HepG2 (cell line): Measurements from ENCODE around the gene KLF11. TPM values are rescaled to one million over a fixed set of nuclear protein-coding genes. Genes with fewer than 3 reads are reported as not detected.
A peak's percentile ranks its signal among the peaks of the same experiment; 100 is the strongest.

Source experiments
- BCL3 ChIP-seq: sonication (generic); formaldehyde crosslinking; IDR thresholded peaks from 2 replicates; pipeline ENCODE4 v1.5.1; 2020; ENCODE audit warnings: mild to moderate bottlenecking, missing genetic modification reagents, moderate library complexity
- CREB1 ChIP-seq, 2 experiments: fragments of 450-650 bp in 1 of 2; IDR thresholded peaks; 2 replicates each; pipeline ENCODE4 v1.6.1; 2016 to 2017; ENCODE audit warnings: control low read depth in 1 of 2, mild to moderate bottlenecking in 1 of 2, missing compliant biosample characterization in 1 of 2, missing genetic modification characterization in 1 of 2
- DMTF1 ChIP-seq: sonication (generic); formaldehyde crosslinking; IDR thresholded peaks from 2 replicates; pipeline ENCODE4 v1.4.0; 2020; ENCODE audit warnings: mild to moderate bottlenecking, missing genetic modification reagents
- KMT2A ChIP-seq: sonication (generic); formaldehyde crosslinking; IDR thresholded peaks from 2 replicates; pipeline ENCODE4 v1.4.0; 2020; ENCODE audit warnings: missing genetic modification reagents
- PRDM15 ChIP-seq: sonication (generic); formaldehyde crosslinking; IDR thresholded peaks from 2 replicates; pipeline ENCODE4 v1.4.0; 2020; ENCODE audit warnings: missing genetic modification reagents
- RARG ChIP-seq: sonication (generic); formaldehyde crosslinking; IDR thresholded peaks from 2 replicates; pipeline ENCODE4 v1.4.0; 2020; ENCODE audit warnings: low read depth, mild to moderate bottlenecking, missing genetic modification reagents
- RBAK ChIP-seq: sonication (generic); formaldehyde crosslinking; IDR thresholded peaks from 2 replicates; pipeline ENCODE4 v1.5.1; 2020; ENCODE audit warnings: mild to moderate bottlenecking, missing genetic modification reagents
- RFX1 ChIP-seq: fragments of 450-650 bp; IDR thresholded peaks from 2 replicates; pipeline ENCODE4 v1.6.1; 2017
- TAF15 ChIP-seq: fragments of 200-400 bp; formaldehyde crosslinking; IDR thresholded peaks from one replicate; pipeline ENCODE4 v1.6.1; 2018; ENCODE audit warnings: mild to moderate bottlenecking, low read depth, low read length; ENCODE audit not compliant: poor library complexity, severe bottlenecking
- TBL1XR1 ChIP-seq: fragments of 150-350 bp; IDR thresholded peaks from 2 replicates; pipeline ENCODE4 v1.6.1; 2014; ENCODE audit warnings: borderline replicate concordance, low read length; ENCODE audit not compliant: partially characterized antibody
- TSC22D2 ChIP-seq: sonication (generic); formaldehyde crosslinking; IDR thresholded peaks from 2 replicates; pipeline ENCODE4 v1.5.1; 2020; ENCODE audit warnings: missing genetic modification reagents, mild to moderate bottlenecking, borderline replicate concordance
- XBP1 ChIP-seq: sonication (generic); formaldehyde crosslinking; IDR thresholded peaks from 2 replicates; pipeline ENCODE4 v1.5.0; 2020; ENCODE audit warnings: missing genetic modification reagents
- ZBTB4 ChIP-seq: sonication (generic); formaldehyde crosslinking; IDR thresholded peaks from 2 replicates; pipeline ENCODE4 v1.4.0; 2020; ENCODE audit warnings: missing genetic modification reagents, mild to moderate bottlenecking, borderline replicate concordance
- ZNF264 ChIP-seq: sonication (generic); formaldehyde crosslinking; IDR thresholded peaks from 2 replicates; pipeline ENCODE4 v1.4.0; 2020; ENCODE audit warnings: missing genetic modification reagents
- ZNF337 ChIP-seq: sonication (generic); formaldehyde crosslinking; IDR thresholded peaks from 2 replicates; pipeline ENCODE4 v1.5.1; 2020; ENCODE audit warnings: missing genetic modification reagents, low read depth, mild to moderate bottlenecking, borderline replicate concordance
- ZNF850 ChIP-seq: sonication (generic); formaldehyde crosslinking; conservative IDR thresholded peaks from 2 replicates; pipeline ENCODE4 v1.9.0; 2021; ENCODE audit warnings: mild to moderate bottlenecking, missing genetic modification reagents
- polyA plus RNA-seq, 8 experiments: library from polyadenylated mRNA; depleted of rRNA in 3 of 8; stranded (reverse) in 7 of 8; unstranded in 1 of 8; fragments of >200 nt; fragmentation: Illumina TruSeq in 4 of 8; extraction: Trizol in 4 of 8; gene quantifications; 2 replicates each; pipeline versions ENCODE4 v1.2.1 to v1.2.3, GENCODE V29; 2011 to 2016; ENCODE audit warnings: low read depth in 4 of 8, missing spikeins in 1 of 8, mixed read lengths in 1 of 8; ENCODE audit not compliant: insufficient read depth in 1 of 8
- total RNA-seq, 5 experiments: library from RNA; depleted of rRNA; stranded (reverse); fragments of >200 nt; fragmentation: Illumina TruSeq; extraction: Trizol; gene quantifications; 2 replicates each; pipeline ENCODE4 v1.2.3, GENCODE V29; 2016; ENCODE audit warnings: low read depth in 1 of 5

KLF11 gene
- total and polyA plus RNA-seq, 2 of the 13 experiments (the other 11 are each of a cell fraction or from before 2014, with no cell fraction given), result 2.5 to 11.8 TPM

GRCh38 chr2:10043256-10043905 lies at the start of gene KLF11 (continued):
- no peak for TF ChIP-seq TBL1XR1
- TF ChIP-seq XBP1 (CRISPR knock-in tag), result no peak
- TF ChIP-seq ZNF337 (CRISPR knock-in tag), result no peak
- no peak for TF ChIP-seq ZNF850 (CRISPR knock-in tag)
- TF ChIP-seq RARG, result no peak
- TF ChIP-seq BCL3 (CRISPR knock-in tag), result peak; percentile 97
- TF ChIP-seq PRDM15 (CRISPR knock-in tag), result peak; percentile 78
- no peak for TF ChIP-seq RFX1
- TF ChIP-seq ZNF264, result peak; percentile 79; the same call in 1 of the 2 replicates
- TF ChIP-seq TAF15, result no peak
- peak; percentile 64; the same call in 1 of the 2 replicates for TF ChIP-seq DMTF1
- no peak for TF ChIP-seq ZBTB4 (CRISPR knock-in tag)
- peak; percentile 45; the same call in 1 of the 2 replicates for TF ChIP-seq KMT2A (CRISPR knock-in tag)
- no peak for TF ChIP-seq RBAK (CRISPR knock-in tag)
- no peak for TF ChIP-seq CREB1 (IDR thresholded peaks at IDR 0.05)
- TF ChIP-seq CREB1 (CRISPR knock-in tag; IDR thresholded peaks at IDR 0.05), result no peak
- peak; percentile 96 for TF ChIP-seq TSC22D2 (CRISPR knock-in tag)
